Measurements from ENCODE around the gene C22orf15.

GRCh38 chr22:23767673-23768548 is 5.1 kb downstream of the C22orf15 start, which contains the start of gene CHCHD10:
- TF ChIP-seq CTCF (conservative IDR thresholded peaks at IDR 0.05) (peak; percentile 81), EZH2 (IDR thresholded peaks at IDR 0.05; ENCODE audit: low read depth) (no peak)
